HG02885 (cell line): Measurements from ENCODE around the gene SLC6A6.

Experiments used
- ATAC-seq: cut with Tn5 transposase; IDR thresholded peaks from one replicate; pipeline ENCODE4 v1.9.1; 2021; ENCODE audit warnings: mild to moderate bottlenecking; ENCODE audit not compliant: unreplicated experiment, poor library complexity

The SLC6A6 gene

GRCh38 chr3:14528081-14528480 lies 125.7 kb downstream of the SLC6A6 start:
- ATAC-seq = no peak

- no peak for ATAC-seq
Measured at GRCh38 chr3:14531856-14532395, 129.5 kb downstream of the SLC6A6 start.

GRCh38 chr3:14532691-14533456 lies 130.5 kb downstream of the SLC6A6 start:
- ATAC-seq = no peak

- ATAC-seq = no peak
Measured at GRCh38 chr3:14533457-14533958, 131.1 kb downstream of the SLC6A6 start.

- no peak for ATAC-seq
Measured at GRCh38 chr3:14534516-14535191, 132.2 kb downstream of the SLC6A6 start.

- no peak for ATAC-seq
Measured at GRCh38 chr3:14535616-14536015, 133.2 kb downstream of the SLC6A6 start.

- ATAC-seq = no peak
Measured at GRCh38 chr3:14536055-14536815, 133.8 kb downstream of the SLC6A6 start.

- no peak for ATAC-seq
Measured at GRCh38 chr3:14536837-14537589, 134.6 kb downstream of the SLC6A6 start.

- ATAC-seq = no peak
Measured at GRCh38 chr3:14537590-14538450, 135.4 kb downstream of the SLC6A6 start.

GRCh38 chr3:14538451-14539088 lies 136.2 kb downstream of the SLC6A6 start:
- no peak for ATAC-seq
